ENCODE results near the gene USP37.

USP37 gene

DNA sequence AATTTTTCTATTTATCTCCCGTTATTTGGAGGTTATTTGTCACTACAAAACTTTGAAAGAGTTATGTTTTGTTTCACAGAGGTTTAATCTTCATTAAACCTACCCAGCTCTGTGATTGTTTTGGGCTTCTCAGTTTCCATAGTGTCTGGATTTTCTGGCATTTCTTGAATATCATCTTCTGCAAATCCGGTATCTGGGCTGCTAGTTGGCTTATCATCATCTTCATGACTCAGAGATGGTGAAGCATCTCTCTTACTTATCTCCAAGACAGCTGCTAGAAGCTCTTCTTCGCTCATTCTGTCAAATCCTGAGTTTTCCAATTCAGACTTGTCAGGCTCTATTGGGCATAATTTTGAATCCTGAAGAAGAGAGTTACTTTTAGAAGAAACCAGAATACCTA, 93.6 kb downstream of the USP37 start:
- DNase-seq: no peak

DNA sequence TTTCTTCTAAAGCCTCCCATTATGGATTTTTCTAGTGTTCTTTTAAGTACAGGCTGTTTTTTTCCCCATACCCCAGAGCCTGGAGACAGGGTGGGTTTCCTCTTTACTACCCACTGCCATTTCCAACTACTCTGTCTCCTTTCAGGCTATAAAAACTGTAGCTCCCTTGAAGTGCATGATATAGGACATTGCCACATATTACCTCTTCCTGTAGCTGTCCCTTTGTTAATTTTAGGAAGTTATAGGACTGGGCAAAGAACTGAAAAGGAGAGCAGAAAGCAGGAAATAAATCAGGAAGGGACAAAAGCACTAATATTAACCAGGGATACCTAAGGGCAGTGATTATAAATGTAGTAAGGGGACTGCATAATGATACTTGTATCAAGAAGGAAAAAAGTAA, 95.2 kb downstream of the USP37 start:
- DNase-seq: no peak

DNA sequence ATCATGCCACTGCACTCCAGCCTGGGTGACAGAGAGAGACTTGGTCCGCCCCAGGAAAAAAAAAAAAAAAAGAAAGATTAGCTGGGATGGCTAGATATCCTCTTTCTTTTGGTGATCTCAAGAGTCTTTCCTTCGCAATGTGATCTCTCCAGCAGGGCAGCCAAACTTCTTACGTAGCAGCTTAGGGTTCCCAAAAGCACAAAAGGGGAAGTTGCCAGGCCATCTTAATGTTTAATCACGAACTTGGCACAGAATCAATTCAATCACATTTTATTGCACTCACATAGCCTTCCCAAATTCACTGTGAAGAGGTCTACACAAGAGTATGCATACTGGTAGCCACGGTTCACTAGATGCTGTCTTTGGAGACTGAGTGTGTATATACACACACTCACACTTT, 96.2 kb downstream of the USP37 start:
- no peak for DNase-seq

DNA sequence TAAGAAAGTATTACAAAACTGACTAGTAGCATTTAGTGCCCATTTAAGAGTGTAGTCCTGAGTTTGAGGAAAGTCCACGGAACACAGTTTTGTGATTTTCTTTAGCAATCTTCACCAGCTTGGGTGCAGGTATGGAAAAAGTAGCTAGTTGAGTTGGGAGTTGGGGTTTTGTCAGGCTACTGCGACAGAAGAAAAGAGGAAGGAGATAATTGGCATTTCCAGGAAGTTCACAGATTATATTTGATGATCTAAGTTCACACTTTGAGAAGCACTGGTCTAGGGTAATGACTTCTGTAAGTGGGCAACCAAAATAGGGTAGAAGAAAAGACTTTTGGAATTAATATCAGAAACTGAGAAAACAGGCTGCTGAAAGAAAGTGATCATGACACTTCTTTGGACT, 97.1 kb downstream of the USP37 start:
- no peak for DNase-seq

DNA sequence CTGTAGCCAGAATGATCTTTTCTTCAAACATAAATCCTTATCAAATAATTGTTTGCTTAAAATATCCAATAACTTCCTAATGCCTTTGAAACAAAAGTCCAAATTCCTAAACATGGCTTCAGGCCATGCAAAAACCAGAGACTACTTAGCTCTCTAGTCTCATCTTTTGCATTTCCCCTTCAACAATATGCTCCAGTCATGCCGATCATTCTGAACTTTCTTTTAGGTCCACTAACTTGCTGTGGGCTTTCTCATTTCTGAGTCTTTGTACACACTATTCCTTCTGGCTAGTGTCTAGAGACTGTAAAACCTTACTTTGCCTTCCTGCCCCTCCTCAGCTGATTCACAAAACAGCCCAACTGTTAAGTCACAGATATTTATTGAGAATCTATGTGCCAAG, 97.7 kb downstream of the USP37 start:
- no peak for DNase-seq

DNA sequence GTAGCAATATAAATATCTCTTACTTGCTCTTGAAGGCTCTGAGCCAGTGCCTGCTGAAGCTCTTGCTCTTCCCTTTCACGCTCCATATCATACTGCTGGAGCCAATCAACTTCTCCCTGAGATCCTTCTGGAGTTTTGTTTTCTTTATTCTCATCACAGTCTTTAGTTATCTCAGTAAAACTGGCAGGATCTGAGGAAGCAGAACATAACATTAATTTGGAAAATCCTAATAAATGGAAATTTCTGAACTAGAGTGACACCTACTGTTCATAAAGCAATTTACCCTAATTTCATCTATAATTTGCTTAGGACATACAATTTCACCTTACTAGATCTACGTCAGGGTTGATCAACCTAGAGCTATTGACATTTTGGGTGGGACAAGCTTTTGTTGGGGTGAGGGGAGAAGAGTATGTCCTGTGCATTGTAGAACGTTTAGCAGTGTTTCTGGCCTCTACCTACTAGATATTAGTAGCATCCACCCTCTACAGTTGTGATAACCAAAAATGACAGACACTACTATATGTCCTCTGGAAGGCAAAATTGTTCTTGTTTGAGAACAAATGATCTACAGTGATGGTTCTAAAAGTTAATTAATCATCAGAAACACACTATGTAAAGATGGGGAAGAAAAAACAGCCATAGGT, 102.0 kb downstream of the USP37 start:
- DNase-seq: no peak

DNA sequence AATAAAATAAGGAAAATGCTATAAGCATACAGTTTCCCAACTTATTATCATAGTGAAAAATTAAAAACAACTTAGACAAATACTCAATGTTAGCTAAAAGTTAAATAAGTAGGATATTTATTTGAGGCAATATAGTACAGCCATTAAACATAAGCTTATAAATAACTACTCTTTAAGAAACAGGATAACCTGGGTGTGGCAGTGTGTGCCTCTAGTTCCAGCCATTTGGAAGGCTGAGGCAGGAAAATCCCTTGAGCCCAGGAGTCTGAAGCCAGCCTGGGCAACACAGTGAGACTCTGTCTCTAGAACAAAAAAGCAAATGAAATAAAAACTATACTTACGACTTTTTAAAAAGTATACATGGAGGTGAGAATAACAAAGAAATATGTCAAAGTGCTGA, 109.6 kb downstream of the USP37 start:
- no peak for DNase-seq

DNA sequence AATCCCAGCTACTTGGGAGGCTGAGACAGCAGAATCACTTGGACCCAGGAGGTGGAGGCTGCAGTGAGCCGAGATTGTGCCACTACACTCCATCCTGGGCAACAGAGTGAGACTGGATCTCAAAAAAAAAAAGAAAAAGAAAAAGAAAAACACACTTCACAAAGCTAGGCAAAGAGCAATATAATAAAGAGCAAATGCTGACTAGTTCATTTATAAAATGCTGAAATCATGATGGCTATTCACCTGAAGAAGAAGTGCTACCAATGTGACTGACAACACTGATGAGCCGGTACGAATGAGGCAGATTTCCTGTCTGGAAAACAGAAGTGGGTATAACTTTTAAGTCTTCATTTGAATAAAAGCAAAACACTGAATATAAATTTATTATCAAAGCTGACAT, 111.3 kb downstream of the USP37 start:
- no peak for DNase-seq

DNA sequence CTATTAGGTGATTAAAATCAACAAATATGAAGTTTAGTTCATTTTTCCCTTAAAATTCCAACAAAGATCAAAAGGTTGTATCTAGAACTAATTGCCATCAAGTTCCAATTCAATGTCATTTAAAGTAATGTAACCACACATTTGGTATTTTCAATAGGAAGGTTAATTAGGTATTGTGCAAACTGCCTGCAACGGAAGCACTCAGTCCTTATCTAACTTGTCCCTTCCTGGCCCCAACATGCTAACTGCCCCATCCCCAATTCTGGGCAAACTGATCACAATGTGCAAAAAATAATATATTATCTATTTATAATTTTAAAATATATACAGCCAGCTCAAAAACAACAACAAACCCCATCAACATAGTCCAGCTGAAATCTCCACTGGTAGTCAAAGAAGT, 116.1 kb downstream of the USP37 start:
- DNase-seq: no peak

DNA sequence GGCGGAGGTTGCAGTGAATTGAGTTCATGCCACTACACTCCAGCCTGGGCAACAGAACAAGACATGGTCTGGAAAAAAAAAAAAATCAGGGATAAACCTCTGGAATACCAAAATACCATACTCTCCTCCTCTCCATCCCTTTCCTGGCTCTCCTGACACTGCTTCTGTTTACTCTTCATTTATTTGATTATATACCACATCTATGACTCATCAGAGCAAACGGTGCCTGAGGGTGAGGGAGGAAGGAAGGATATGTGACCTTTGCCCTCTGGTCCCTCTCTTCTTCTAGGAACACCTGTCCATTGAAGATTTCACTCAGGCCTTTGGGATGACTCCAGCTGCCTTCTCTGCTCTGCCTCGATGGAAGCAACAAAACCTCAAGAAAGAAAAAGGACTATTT, 119.2 kb downstream of the USP37 start:
- no peak for DNase-seq

DNA sequence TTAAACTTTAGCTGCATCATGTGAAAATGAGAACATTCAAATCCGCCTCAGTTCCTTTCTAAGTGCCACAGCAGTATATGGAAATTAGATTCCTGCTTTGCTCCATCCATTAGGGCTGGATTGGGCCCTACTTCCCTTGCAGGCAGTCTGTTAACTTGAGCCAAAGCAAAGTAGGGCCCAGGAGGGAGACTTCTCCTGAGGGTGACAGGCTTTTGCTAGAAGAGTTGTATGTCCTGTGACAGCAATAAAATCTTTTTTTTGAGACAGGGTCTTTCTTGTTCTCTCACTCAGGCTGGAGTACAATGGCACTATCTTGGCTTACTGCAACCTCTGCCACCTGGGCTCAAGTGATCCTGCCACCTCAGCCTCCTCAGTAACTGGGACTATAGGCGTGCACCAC, 121.1 kb downstream of the USP37 start:
- no peak for DNase-seq

DNA sequence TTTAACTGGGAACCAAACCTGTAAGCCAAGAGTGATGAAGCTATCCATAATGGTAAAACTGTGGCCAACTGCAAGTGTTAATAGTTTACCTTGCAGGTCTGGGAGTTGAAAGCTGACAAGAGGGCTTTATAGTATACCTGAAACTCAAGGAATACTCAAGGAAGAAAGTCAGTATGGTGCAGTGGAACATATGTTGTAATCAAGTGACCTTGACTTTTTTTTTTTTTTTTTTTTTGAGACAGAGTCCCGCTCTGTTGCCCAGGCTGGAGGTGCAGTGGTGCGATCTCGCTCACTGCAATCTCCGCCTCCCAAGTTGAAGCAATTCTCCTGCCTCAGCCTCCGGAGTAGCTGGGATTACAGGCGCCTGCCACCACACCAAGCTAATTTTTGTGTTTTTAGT, 121.6 kb downstream of the USP37 start:
- DNase-seq: no peak

DNA sequence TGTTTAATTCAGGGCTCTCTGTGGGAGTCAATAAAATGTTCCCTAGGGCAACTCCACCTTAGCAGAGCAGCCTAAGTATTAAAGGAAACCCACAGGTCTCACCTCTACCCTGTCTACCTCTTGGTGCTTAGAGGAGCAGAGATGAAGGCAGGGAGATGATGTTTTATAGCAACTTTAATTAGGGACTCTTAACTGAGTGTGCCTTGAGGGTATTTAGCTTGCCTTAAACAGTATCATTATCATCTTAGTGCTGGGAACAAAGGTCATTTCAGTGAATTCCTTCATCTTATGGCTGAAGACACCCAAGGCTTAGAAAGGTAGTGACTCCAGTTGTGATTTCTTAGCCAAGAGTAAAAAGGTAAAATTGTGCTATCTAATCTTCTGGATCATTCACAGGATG, 122.5 kb downstream of the USP37 start:
- DNase-seq: no peak

DNA sequence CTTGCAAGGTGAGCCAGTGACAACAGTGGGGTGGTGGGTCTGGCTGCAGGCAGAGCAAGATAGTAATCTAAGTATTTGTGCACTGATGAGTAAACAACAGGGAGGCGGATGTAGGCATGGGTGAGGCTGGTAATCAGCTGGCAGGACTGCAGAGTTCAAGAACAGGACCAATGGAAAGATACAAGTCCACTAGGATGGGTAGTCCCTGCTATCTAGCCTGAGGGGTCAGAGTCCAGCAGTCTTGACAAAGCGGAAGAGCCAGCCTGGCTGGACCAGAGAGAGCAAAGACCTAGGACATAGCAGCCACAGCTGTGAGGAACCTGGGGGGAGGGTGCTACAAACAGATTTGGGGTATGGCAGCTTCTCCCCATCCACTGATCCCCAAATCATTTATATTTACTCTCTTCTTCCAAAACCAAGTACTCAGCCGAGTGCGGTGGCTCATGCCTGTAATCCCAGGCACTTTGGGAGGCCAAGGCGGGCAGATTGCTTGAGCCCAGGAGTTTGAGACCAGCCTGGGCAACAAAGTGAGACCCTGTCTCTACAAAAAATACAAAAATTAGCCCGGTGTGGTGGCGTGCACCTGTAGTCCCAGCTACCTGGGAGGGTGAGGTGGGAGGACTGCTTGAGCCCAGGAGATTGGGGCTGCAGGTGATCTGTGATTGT, 123.3 kb downstream of the USP37 start:
- no peak for DNase-seq

DNA sequence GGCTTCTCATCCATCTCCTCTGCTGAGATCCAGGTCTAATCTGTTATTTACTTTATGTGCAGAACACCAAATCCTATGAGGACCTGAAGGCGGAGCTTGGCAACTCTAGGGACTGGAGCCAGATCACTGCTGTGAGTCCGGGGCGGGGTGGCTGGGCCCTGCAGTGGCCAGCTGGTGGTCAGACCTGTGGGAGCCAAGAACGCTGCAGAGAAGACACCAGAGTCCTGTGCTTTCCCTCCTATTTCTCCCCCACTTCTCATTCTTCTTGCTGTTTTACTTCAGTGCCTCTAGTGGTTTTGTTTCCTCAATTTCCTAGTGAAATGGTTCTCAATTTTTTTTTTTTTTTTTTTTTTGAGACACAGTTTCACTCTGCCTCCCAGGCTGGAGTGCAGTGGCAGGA, 129.6 kb downstream of the USP37 start:
- DNase-seq: no peak

DNA sequence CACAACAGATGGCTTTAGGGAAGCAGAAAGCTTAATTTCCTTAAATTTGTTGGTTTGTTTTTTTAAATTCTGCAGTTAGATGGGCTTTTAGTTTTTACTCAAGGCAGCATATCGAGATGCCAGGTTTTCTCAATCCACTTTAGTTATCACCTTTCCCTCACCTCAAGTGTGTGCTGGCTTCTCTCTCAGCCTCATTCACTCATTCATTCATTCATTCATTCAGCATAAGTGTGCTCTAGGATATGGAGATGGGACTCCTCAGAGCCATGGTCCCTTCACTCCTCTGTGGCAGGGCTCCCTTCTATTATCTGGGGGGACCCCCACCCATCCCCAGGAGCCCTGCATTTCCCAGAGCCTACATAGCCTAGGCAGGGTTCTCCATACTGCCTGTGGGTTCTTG, 130.2 kb downstream of the USP37 start:
- no peak for DNase-seq

DNA sequence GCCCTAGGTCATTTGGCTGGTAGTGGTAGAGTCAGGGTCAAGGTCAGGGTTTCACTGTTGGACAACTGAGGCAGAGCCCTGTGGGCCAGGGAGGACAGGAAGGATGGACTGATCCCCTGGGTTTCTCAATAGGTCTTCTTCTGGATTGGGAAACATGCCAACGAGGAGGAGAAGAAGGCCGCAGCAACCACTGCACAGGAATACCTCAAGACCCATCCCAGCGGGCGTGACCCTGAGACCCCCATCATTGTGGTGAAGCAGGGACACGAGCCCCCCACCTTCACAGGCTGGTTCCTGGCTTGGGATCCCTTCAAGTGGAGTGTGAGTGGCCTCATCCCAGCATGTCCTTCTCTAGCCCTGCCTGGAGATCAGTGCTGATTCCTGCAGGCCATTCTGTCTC, 131.2 kb downstream of the USP37 start:
- no peak for DNase-seq

DNA sequence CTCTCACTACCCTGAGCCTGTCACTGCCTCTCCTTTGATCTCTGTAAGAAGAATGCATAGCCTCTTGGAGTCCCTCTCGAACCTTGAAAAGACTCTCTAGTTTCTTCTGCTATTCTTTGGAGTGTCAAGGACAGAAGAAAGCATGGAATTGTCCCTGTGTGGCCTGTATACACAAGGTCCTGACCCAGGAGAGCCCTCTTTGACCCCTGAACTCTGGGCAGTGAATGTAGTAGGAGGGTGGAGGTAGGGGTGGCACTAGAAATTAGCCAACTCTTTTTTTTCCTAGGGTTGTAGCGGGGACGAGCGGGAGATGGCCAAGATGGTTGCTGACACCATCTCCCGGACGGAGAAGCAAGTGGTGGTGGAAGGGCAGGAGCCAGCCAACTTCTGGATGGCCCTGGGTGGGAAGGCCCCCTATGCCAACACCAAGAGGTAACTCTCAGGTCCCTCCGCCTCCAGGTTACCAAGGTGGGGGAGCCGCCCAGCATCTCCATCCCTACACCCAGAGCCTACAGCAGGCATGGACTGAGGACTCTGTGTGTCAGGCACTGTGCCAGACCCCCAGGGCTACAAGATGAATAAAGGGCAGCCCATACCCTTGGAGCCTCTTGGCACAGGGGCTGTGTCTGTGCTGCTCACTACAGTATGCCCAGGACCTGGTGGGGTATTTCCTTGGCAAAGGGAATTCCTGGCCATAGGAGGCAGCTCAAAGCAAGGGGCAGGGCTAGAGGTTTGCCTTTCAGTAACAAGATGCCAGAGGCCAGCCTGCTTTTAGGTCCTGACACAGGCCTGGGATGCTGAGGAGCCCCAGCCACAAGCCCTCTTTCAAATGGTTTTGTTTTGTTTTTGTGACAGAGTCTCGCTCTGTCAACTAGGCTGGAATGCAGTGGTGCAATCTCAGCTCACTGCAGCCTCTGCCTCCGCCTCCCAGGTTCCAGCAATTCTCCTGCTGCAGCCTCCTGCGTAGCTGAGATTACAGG, 132.9 kb downstream of the USP37 start:
- no peak for DNase-seq

DNA sequence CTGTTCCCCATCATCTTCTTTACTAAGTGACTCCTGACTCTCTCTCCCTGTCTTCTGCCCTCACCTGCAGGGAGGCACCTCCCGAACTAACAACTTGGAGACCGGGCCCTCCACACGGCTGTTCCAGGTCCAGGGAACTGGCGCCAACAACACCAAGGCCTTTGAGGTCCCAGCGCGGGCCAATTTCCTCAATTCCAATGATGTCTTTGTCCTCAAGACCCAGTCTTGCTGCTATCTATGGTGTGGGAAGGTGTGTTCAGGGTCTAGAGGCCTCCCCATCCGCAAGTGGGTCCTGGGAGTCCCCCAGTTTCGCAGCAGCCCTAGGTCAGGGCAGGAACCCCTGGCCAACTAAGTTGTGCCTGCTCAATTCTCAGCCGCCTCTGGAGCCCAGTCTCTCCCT, 133.7 kb downstream of the USP37 start:
- DNase-seq: no peak

DNA sequence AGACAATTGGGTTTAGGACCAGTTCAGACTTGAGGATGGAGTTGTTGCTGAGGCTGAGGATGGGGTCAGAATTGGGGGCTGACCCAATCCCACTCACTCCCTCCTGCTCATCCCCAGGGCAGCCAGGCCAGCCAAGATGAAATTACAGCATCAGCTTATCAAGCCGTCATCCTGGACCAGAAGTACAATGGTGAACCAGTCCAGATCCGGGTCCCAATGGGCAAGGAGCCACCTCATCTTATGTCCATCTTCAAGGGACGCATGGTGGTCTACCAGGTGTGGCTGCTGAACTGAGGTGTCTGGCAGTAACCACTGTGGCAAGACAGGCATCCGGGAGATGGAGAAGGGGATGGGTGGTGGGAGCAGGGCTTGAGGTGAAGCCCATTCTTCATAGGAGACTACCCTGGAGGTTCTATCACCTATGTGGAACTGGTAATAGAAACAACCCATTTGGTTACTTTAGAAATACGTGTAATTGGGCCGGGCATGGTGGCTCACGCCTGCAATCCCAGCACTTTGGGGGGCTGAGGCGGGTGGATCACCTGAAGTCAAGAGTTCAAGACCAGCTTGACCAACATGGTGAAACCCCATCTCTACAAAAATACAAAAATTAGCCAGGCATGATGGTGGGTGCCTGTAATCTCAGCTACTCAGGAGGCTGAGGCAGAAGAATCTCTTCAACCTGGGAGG, 135.3 kb downstream of the USP37 start:
- DNase-seq: no peak

DNA sequence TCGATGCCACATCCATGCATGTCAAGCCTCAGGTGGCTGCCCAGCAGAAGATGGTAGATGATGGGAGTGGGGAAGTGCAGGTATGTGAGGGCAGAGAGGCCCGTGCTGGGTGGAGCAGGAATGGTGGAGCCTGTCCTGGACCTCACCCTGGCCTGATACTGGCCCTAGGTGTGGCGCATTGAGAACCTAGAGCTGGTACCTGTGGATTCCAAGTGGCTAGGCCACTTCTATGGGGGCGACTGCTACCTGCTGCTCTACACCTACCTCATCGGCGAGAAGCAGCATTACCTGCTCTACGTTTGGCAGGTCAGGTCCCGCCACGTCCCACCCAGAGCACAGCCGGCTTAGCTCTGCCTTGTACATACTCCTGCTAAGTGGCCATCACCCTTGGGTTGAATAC, 136.3 kb downstream of the USP37 start:
- DNase-seq: no peak

DNA sequence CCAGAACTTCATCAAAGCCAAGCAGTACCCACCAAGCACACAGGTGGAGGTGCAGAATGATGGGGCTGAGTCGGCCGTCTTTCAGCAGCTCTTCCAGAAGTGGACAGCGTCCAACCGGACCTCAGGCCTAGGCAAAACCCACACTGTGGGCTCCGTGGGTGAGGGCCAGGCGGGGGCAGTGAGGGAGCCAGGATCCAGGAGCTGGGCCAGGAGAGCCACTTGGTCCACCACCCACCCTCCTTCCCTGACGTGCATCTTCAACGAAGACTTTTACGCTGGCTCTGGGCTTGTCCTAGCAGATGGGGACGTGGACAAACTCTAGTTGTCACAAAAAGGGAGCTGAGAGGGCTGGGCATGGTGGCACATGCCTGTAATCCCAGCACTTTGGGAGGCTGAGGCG, 137.4 kb downstream of the USP37 start:
- no peak for DNase-seq

DNA sequence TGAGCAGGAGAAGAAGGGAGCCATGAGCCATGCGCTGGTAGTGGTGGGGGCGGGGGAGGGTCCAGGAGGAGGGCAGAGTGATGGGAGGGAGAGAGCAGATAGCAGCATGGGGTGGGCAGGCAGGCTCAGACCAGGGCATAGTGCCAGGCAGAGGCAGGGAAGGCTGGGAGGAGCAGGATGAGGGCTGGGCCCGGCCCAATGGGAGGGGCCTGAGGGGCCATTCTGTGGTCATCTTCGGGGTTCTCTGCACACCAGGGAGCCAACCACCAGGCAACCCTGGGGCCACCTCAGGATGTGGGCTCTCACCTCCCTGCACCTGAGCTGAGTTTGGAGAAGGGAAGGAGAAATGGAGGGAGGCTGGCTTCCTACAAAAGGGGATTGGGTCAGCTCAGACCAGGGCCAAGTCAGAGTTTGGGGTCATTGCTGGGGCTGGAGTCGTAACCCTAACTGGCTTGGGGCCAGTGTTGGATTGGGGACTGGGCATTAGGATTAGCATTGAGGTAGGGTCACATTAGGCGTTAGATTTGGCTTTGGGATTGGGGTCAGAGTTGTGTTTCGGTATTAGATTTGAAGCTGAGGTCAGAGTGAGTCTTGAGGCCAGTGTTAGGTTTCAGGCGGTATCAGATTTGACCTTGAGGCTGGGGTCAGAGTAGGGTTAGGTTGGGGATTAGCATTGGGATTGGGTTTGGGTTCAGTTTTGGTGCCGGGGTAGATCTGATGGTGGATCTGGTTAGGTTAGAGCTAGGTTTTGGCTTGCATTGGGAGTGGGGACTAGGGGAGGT, 138.0 kb downstream of the USP37 start:
- DNase-seq: no peak

Measured in CD4-positive, alpha-beta T cell treated with Interleukin-15 for 1 hour (primary cell).